Neuronal stem cell (in vitro differentiated cells): ENCODE results near the gene PTH1R.

Source experiments
- DNase-seq: peaks from one replicate; pipeline ENCODE4 v3.0.0-alpha.2; 2013; ENCODE audit warnings: low spot score
- H2AFZ ChIP-seq: one replicate; pipeline ENCODE4 v1.6.1; 2013; ENCODE audit warnings: mild to moderate bottlenecking, low read length, inconsistent platforms
- H2AK5ac ChIP-seq: 2 replicates; pipeline ENCODE4 v1.6.1; 2013; ENCODE audit warnings: low read depth, mild to moderate bottlenecking, inconsistent platforms, low read length, moderate library complexity, mixed read lengths
- H2BK120ac ChIP-seq: 2 replicates; pipeline ENCODE4 v1.6.1; 2013; ENCODE audit warnings: low read depth, mild to moderate bottlenecking, inconsistent platforms, low read length, moderate library complexity, mixed read lengths
- H2BK12ac ChIP-seq: one replicate; pipeline ENCODE4 v1.6.1; 2013; ENCODE audit warnings: low read length, inconsistent platforms
- H2BK15ac ChIP-seq: 2 replicates; pipeline ENCODE4 v1.6.1; 2013; ENCODE audit warnings: mild to moderate bottlenecking, low read length, inconsistent platforms, mixed read lengths
- H2BK5ac ChIP-seq: one replicate; pipeline ENCODE4 v1.6.1; 2013; ENCODE audit warnings: inconsistent platforms, mild to moderate bottlenecking, low read length, moderate library complexity
- H3K14ac ChIP-seq: one replicate; pipeline ENCODE4 v1.6.1; 2013; ENCODE audit warnings: low read length, inconsistent platforms
- H3K18ac ChIP-seq: 2 replicates; pipeline ENCODE4 v1.6.1; 2013; ENCODE audit warnings: low read length, inconsistent platforms
- H3K23ac ChIP-seq: 2 replicates; pipeline ENCODE4 v1.6.1; 2013; ENCODE audit warnings: low read depth, mild to moderate bottlenecking, mixed read lengths, low read length, inconsistent platforms; ENCODE audit not compliant: poor library complexity
- H3K27ac ChIP-seq: replicated peaks from 3 replicates; pipeline ENCODE4 v1.5.1; 2013; ENCODE audit warnings: low read length, inconsistent platforms
- H3K27me3 ChIP-seq, 3 experiments: 2 replicates each; pipeline ENCODE4 v1.6.1; 2013; ENCODE audit warnings: low read length in 3 of 3, mild to moderate bottlenecking in 2 of 3, inconsistent platforms in 1 of 3, low read depth in 1 of 3, mixed read lengths in 1 of 3, moderate library complexity in 1 of 3; ENCODE audit not compliant: control insufficient read depth in 3 of 3, insufficient read depth in 3 of 3
- H3K36me3 ChIP-seq, 2 donors: replicated peaks in 1 of 2; 2 replicates each; pipeline ENCODE4 v1.6.1; 2013; ENCODE audit warnings: low read length in 2 of 2; ENCODE audit not compliant: control insufficient read depth in 2 of 2, insufficient read depth in 2 of 2
- H3K4ac ChIP-seq: 2 replicates; pipeline ENCODE4 v1.6.1; 2013; ENCODE audit warnings: inconsistent platforms, mild to moderate bottlenecking, low read length, moderate library complexity
- H3K4me1 ChIP-seq, 2 donors: 1 replicate in 1 of 2; 2 replicates in 1 of 2; pipeline ENCODE4 v1.6.1; 2013; ENCODE audit warnings: low read length in 2 of 2, low read depth in 1 of 2; ENCODE audit not compliant: control insufficient read depth in 2 of 2, insufficient read depth in 1 of 2
- H3K4me2 ChIP-seq: one replicate; pipeline ENCODE4 v1.6.1; 2013; ENCODE audit warnings: mild to moderate bottlenecking, low read length, inconsistent platforms; ENCODE audit not compliant: insufficient read depth, poor library complexity, severe bottlenecking
- H3K4me3 ChIP-seq, 2 donors: 2 replicates each; pipeline ENCODE4 v1.5.1; 2013; ENCODE audit warnings: low read length in 2 of 2, mild to moderate bottlenecking in 2 of 2, inconsistent platforms in 1 of 2, moderate library complexity in 1 of 2
- H3K79me1 ChIP-seq: one replicate; pipeline ENCODE4 v1.6.1; 2013; ENCODE audit warnings: low read depth, mild to moderate bottlenecking, inconsistent platforms, low read length, moderate library complexity
- H3K9ac ChIP-seq: one replicate; pipeline ENCODE4 v1.6.1; 2013; ENCODE audit warnings: mild to moderate bottlenecking, low read depth, low read length, inconsistent platforms; ENCODE audit not compliant: poor library complexity
- H3K9me3 ChIP-seq, 2 donors: replicated peaks in 1 of 2; 2 replicates each; pipeline versions ENCODE3 to v1.6.1; 2013; ENCODE audit warnings: low read length in 2 of 2, mild to moderate bottlenecking in 2 of 2, inconsistent platforms in 1 of 2, low read depth in 1 of 2, mixed read lengths in 1 of 2, moderate library complexity in 1 of 2; ENCODE audit not compliant: control insufficient read depth in 2 of 2, insufficient read depth in 1 of 2
- H4K8ac ChIP-seq: one replicate; pipeline ENCODE4 v1.6.1; 2013; ENCODE audit warnings: low read depth, mild to moderate bottlenecking, inconsistent platforms, low read length, moderate library complexity
- H4K91ac ChIP-seq: one replicate; pipeline ENCODE4 v1.6.1; 2013; ENCODE audit warnings: low read length, low read depth, mild to moderate bottlenecking, inconsistent platforms; ENCODE audit not compliant: poor library complexity
- WGBS, 2 donors: extraction: QIAGEN DNeasy Blood & Tissue Kit; methylation state at CpG; one replicate each; pipeline ENCODE4 v1.1.7; 2013; ENCODE audit warnings: missing lambda C conversion rate in 2 of 2, mixed read lengths in 1 of 2; ENCODE audit not compliant: insufficient read length in 2 of 2, insufficient replicate concordance in 1 of 2; ENCODE audit errors: extremely low coverage in 2 of 2; 5-methylcytosine and 5-hydroxymethylcytosine counted together

Gene PTH1R

DNA sequence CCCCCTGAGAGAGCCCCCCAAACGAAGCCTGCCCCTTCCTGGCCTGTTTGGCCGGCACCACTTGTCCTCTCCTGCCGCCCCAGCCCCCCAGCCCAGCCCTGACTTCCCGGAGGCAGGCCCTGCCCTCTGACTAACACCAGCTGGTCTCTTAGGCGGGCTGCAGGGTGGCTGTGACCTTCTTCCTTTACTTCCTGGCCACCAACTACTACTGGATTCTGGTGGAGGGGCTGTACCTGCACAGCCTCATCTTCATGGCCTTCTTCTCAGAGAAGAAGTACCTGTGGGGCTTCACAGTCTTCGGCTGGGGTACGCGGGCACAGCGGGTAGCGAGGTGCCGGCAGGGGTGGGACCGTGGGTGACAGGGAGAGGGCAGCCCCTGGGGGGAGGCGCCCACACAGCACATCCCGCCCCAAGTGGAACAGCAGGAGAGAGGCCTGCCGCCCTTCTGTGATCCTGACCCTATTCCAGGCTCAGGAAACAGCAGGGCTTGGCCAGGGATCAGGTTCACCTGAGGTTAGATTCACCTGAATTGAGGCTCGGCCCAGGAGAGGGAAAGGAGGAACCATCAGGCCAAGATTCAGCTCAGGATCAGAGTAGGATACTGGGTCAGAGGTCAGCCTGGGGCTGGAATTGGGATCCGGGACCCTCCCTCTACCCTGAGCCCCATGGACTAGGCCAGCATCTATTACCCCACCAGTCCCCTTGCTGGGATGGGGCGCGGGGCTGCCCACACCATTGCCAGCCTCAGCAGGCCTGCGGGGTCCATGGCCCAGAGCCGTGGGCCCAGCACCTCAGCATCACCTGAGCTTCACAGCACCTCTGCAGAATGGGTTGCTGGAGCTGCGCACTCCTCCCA, 21.9 kb downstream of the PTH1R start:
- Histone ChIP-seq H3K18ac (peak overlapping the region; percentile 57), H3K4me1 (no peaks in the 10 kb centered on the region), H2AK5ac (peak overlapping the region; percentile 93), H3K79me1 (peaks cover 2% of the 10 kb centered on the region), H4K91ac (no peak overlapping the region), H3K9ac (no peak overlapping the region), H2BK120ac (no peak overlapping the region), H3K4me3 (no peak overlapping the region), H2BK12ac (peak overlapping the region; percentile 54), H3K4ac (no peak overlapping the region), H3K23ac (no peak overlapping the region), H2BK5ac (peak overlapping the region; percentile 36), H3K4me2 (no peak overlapping the region), H4K8ac (peak overlapping the region; percentile 32), H3K36me3 (no peaks in the 10 kb centered on the region), H3K9me3 (peaks cover 0 to 2% of the 10 kb centered on the region in 2 donors), H3K14ac (no peak overlapping the region), H3K27ac (no peak overlapping the region), H3K27me3 (peaks cover 0 to 11% (median 6%) of the 10 kb centered on the region in 3 experiments), H2AFZ (no peak overlapping the region), H2BK15ac (peak overlapping the region; percentile 56)
- WGBS, 2 donors: no CpG with 5 or more reads among the region's 22 CpGs
- no peak for DNase-seq

DNA sequence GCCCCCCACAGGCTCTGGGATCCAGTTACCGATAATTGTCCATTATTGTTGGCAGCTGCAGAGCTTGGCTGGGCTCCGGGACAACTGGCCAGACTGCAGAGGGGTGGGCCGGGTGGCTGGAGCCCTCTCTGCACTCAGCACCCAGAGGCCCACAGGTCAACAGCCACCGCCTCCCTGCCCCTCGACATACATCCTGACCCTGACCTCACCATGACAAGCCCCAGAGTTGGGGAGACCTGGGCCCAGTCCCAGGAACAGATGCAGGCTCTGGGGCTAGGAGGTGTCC, 22.4 kb downstream of the PTH1R start:
- no peak overlapping the region for H3K9ac ChIP-seq
- no peak overlapping the region for H3K4me3 ChIP-seq
- H3K79me1 ChIP-seq: peaks cover 2% of the 10 kb centered on the region
- H2BK12ac ChIP-seq: peak overlapping the region; percentile 54
- H4K91ac ChIP-seq: no peak overlapping the region
- H3K4ac ChIP-seq: no peak overlapping the region
- peak overlapping the region; percentile 56 for H2BK15ac ChIP-seq
- H2AFZ ChIP-seq: no peak overlapping the region
- H2AK5ac ChIP-seq: peak overlapping the region; percentile 93
- no peak for DNase-seq
- no peak overlapping the region for H3K14ac ChIP-seq
- WGBS, 2 donors: no CpG with 5 or more reads among the region's 5 CpGs
- H3K18ac ChIP-seq: peak overlapping the region; percentile 45
- peak overlapping the region; percentile 25 for H3K23ac ChIP-seq
- no peaks in the 10 kb centered on the region for H3K36me3 ChIP-seq
- H3K27ac ChIP-seq: no peak overlapping the region
- H3K4me1 ChIP-seq: no peaks in the 10 kb centered on the region
- no peak overlapping the region for H3K4me2 ChIP-seq
- H4K8ac ChIP-seq: no peak overlapping the region
- H2BK120ac ChIP-seq: no peak overlapping the region
- no peak overlapping the region for H2BK5ac ChIP-seq
- H3K9me3 ChIP-seq: peaks cover 0 to 2% of the 10 kb centered on the region in 2 donors
- peaks cover 0 to 14% (median 6%) of the 10 kb centered on the region in 3 experiments for H3K27me3 ChIP-seq

DNA sequence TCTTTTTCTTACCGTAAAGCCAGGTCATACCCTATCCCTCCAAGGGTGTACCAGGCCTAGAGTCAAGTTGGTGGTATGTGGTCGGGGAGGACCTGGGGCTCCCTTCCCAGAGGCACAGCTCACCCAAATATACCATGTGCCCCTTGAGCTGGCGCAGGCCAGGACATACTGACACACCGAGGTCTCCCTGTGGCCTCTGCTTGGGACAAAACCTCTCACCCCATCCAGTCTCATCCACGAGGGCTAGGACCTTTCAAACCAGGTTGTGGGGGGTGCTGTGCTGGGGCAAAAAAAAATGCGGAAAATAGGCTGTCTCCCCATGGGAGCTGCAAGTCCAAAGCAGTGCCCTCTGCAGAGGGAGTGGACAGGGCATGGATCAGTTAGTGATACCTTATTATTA, 22.8 kb downstream of the PTH1R start:
- no CpG with 5 or more reads among the region's 6 CpGs for WGBS, 2 donors
- Histone ChIP-seq H2AFZ (no peak overlapping the region), H3K14ac (no peak overlapping the region)

DNA sequence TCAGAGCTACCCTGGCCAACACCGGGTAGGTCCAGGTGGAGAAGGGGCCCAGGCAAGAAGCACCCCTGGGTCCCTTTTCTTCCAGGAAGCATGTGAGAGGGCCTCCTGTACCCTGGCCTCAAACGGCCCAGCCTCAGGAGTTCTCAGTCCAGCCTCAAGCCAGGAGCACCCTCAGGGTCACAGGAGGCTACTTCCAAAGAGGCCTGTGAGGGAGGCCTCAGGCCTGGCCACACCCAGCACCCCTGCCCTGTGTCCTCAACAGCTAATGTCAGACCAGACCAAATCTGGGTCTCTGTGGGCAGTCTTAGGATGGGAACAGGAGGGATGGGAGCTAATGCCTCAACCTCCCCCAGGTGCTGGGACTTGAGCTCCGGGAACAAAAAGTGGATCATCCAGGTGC, 23.5 kb downstream of the PTH1R start:
- H3K79me1 ChIP-seq: peaks cover 2% of the 10 kb centered on the region
- H2BK12ac ChIP-seq: no peak overlapping the region
- H3K27me3 ChIP-seq: peaks cover 0 to 15% (median 6%) of the 10 kb centered on the region in 3 experiments
- H2AFZ ChIP-seq: no peak overlapping the region
- H4K91ac ChIP-seq: no peak overlapping the region
- H3K4me1 ChIP-seq: no peaks in the 10 kb centered on the region
- no peak overlapping the region for H3K23ac ChIP-seq
- H4K8ac ChIP-seq: no peak overlapping the region
- peak overlapping the region; percentile 56 for H3K14ac ChIP-seq
- H3K4me3 ChIP-seq: no peak overlapping the region
- H3K4me2 ChIP-seq: no peak overlapping the region
- H3K4ac ChIP-seq: no peak overlapping the region
- H2BK120ac ChIP-seq: no peak overlapping the region
- H3K9me3 ChIP-seq: peaks cover 0 to 2% of the 10 kb centered on the region in 2 donors
- no peak overlapping the region for H2BK5ac ChIP-seq
- no peaks in the 10 kb centered on the region for H3K36me3 ChIP-seq
- H3K27ac ChIP-seq: no peak overlapping the region
- H2AK5ac ChIP-seq: peak overlapping the region; percentile 63
- peak overlapping the region; percentile 58 for H2BK15ac ChIP-seq
- WGBS, 2 donors: no CpG with 5 or more reads among the region's 3 CpGs
- DNase-seq: no peak
- no peak overlapping the region for H3K18ac ChIP-seq
- peak overlapping the region; percentile 77 for H3K9ac ChIP-seq

More for the DNA sequence above, 22.8 kb downstream of the PTH1R start:
- H2AK5ac ChIP-seq: no peak overlapping the region
- no peak overlapping the region for H3K23ac ChIP-seq
- H3K4me1 ChIP-seq: no peaks in the 10 kb centered on the region
- no peak overlapping the region for H2BK15ac ChIP-seq
- H4K8ac ChIP-seq: no peak overlapping the region
- H3K27ac ChIP-seq: no peak overlapping the region
- peaks cover 0 to 16% (median 6%) of the 10 kb centered on the region in 3 experiments for H3K27me3 ChIP-seq
- no peaks in the 10 kb centered on the region for H3K36me3 ChIP-seq
- H3K9me3 ChIP-seq: peaks cover 0 to 2% of the 10 kb centered on the region in 2 donors
- no peak overlapping the region for H4K91ac ChIP-seq
- no peak overlapping the region for H2BK5ac ChIP-seq
- H3K79me1 ChIP-seq: peaks cover 2% of the 10 kb centered on the region
- no peak overlapping the region for H3K4me2 ChIP-seq
- H2BK12ac ChIP-seq: no peak overlapping the region
- no peak for DNase-seq
- no peak overlapping the region for H2BK120ac ChIP-seq
- H3K18ac ChIP-seq: peak overlapping the region; percentile 45
- no peak overlapping the region for H3K4ac ChIP-seq
- H3K4me3 ChIP-seq: no peak overlapping the region
- no peak overlapping the region for H3K9ac ChIP-seq
